Measurements from ENCODE around the gene SHB.

GRCh38 chr9:37914701-37915358 is 154.2 kb downstream of the SHB start:
- no peak for TF ChIP-seq CTCF (IDR thresholded peaks at IDR 0.05)
- TF ChIP-seq POLR2A (IDR thresholded peaks at IDR 0.05), result no peak
